Fibroblast of peridontal ligament (primary cell): ENCODE results near the gene ICAM2.
"Not testable (repeated sequence)": the region's sequence is repeated elsewhere in the genome, so short reads cannot be mapped to it uniquely, and the experiment has no call there.

ENCODE experiments used
- DNase-seq: peaks from one replicate; pipeline ENCODE4 v3.0.0-alpha.2; 2010; ENCODE audit errors: extremely low read depth

ICAM2 gene

DNA sequence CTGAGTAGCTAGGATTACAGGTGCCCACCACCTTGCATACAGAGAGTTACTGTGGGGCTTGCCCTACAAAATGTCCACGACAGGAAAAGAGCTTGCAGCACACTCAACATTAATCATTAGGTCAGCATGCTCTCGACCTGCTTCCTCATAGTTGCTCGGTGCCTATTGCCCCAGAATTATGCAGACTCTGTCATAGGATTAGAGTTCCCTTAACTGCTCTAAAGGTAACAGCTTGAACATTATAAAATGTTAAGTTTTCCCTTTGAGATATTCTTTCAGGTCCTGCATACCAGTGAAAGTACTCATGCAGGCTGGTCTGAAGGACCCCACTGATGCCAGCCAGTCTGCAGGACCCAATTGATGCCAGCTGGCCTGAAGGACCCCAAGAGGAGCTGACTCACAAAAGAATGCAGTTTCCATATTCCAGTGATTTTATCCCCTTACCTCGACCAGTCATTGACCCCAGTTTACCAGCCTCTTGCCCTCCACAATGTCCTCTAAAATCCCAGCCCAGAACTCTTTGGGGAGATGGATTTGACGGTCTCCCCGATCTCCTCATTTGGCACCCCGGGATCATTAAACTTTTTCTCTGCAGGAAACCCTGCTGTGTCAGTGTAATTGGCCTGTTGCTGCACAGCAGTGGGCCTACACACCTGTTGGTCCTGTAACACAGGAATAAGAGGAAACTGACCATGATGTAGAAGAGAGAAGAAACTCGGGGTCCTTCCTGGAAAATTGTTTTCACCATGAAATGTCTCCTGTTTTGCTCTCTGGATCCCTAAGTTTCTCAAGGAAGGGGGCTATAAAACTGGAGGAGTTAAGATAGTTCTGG, 10.6 kb downstream of the ICAM2 start:
- no peak for DNase-seq

- DNase-seq = no peak
Measured at GRCh38 chr17:64008830-64009229, 11.6 kb downstream of the ICAM2 start.

GRCh38 chr17:64008346-64008745, 12.1 kb downstream of the ICAM2 start:
- no peak for DNase-seq

- DNase-seq = no peak
Measured at GRCh38 chr17:64007838-64008282, 12.6 kb downstream of the ICAM2 start.

GRCh38 chr17:64007089-64007837, 13.2 kb downstream of the ICAM2 start:
- not testable (repeated sequence) for DNase-seq

DNA sequence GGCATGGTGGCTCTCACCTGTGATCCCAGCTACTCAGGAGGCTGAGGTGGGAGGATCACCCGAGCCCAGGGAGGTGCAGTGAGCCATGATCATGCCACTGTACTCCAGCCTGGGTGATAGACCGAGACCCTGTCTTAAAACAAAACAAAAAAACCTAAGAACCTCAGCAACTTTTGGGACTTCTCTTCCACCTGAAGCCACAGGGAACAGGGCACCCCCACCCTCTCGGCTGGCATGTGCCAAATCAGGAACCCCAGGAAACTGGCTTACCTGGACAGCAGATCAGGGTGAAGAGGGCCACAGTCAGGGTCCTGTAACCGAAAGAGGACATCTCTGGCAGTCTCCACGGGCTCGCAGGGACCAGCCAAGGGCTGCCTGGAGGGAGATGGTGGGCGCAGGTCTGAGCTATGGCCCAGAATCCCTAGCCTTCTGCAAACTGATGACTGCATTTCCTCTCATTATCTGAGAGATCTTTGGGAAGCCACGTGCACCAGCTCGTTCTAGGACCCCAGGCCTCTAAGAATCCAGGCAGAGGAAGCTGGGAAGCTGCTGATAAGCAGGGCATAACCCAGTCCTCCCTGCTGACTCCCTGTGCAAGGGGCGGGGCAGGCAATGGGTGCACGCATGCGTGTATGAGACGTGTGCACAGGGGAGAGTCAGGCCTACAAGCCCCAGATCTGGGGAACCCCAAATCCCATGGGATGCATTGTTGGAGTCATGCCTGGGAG, 13.9 kb downstream of the ICAM2 start:
- peak; percentile 25 for DNase-seq

DNA sequence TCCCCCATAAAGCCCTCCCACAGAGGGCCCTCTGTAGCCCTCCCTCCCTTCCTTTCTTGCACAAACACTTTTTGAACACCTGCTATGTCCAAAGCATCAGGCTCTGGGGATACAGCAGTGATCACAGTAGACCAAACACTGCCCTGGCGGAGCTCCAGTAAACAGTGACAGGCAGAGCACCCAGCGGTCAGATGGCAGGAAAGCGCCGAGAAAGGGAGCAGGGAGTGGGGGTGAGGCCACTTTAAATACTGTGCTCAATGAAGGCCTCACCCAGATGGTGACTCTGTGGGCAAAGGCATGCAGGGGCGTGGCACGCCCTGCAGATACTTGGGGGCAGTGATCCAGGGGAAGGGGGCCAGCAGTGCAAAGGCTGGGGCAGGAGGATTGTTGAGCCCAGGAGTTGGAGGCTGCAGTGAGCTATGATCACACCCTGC, 14.7 kb downstream of the ICAM2 start:
- DNase-seq = no peak

DNA sequence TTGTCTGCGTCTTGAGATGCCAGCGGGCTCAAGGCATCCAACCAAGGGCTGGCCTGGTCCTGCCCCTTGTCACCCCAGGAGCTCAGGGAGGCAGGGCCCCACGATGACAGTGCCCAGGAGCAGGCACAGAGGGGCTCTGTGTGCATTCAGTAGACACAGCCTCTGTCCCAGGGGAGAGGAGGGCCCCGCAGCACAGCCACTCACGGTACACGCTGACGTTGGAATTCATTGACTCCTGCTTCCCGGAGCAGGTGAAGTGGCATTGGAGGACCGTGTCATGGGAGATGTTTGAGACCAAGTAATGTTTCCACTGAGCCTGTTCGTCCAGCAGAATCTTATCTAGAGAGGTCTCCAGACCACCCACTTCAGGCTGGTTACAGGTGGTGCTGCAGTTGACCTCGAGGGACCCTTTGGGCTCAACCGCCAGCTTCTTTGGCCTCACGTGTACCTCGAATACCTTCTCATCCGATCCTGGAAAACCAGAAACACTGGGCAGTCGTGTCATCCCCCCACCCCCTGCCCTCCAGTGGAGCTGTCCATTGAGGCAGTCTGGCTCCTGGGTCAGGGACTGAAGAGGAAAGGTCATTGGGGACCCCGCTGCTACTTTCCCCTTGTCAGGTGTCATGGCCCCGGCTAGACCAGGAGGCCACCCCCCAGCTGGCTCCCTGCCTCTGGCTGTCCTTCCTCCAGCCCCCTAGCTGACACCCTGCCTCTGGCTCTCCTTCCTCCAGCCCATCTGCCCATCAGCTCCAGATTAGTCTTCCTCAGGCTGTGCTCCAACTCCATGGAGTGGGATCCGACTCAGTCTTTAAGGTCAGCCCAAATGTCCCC, 15.3 kb downstream of the ICAM2 start:
- DNase-seq = no peak

GRCh38 chr17:64004218-64004770, 16.1 kb downstream of the ICAM2 start:
- no peak for DNase-seq

GRCh38 chr17:64003526-64004121, 16.8 kb downstream of the ICAM2 start:
- DNase-seq = no peak

GRCh38 chr17:64002658-64003525, 17.5 kb downstream of the ICAM2 start:
- no peak for DNase-seq

DNA sequence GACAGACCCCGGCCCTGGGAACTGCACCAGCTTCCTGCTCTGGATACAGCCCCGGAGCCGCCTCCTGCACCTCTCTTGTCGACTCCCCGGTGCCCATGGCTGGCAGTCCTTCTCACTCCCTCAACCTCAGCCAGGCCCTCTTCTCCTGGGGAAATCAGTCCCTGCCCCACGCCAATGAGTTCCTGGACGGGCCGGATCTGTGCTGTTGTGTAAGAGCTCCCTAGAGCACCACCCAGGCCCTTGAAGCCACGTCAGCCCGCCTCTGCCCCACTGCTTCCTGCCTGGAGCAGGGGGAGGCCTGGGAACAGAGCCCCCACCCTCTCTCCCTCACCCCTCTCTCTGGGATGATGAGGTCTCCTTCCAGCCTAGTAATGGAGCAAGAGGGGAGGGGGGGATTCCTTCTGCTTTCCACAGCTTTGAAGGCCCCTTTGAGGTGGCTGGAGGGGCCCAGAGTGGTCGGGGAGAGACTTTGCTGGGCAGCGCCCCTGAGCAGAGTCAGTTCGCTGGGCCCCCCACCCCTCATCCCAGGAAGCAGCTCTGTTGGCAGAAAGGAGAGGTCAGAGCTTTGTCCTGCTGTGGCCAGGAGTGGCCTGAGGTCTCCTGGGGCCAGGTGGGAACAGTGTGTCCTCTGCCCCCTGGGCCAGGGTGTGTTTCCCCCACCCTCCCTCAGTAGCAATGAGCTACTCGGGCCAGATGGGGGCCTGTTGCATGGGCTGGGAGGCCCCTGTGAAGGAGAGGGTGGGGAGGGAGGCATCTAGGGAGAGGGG, 18.5 kb downstream of the ICAM2 start:
- no peak for DNase-seq

- DNase-seq = no peak
Measured at GRCh38 chr17:64001091-64001579, 19.3 kb downstream of the ICAM2 start.

- DNase-seq = no peak
Measured at GRCh38 chr17:63999680-64000531, 20.5 kb downstream of the ICAM2 start.

- DNase-seq = no peak
Measured at GRCh38 chr17:63998721-63999679, 21.4 kb downstream of the ICAM2 start.

DNA sequence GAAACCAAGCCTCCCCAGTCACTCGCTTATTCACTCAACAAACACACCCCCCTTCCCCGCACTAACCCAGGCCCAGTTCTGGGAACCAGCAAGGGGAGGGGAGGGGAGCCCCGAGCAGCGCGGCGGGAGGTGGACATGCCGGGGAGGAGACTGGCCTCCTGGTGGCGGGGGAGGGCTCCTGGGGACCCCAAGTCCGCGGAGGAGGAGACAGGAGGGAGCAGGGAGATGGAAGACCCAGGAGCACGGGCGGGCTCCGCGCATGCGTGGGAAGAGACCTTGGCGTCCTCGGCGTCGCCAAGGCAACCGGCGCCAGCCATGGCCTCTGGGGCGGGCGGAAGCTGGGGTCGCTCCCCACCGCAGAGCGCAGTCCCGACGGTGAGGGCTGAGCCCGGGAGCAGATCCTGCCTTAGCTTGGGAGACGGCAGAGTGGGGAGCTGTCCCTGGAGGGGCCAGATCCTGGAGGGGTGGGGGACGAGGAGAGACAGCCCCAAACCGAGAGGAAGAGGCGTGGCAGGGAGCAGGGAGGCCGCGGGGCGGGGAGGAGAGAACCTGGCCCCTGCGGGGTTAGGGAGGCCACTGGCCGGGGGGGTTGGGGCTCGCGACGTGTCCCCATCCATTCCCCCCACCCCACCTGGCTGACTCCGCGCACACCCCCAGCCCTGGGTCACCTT, 22.2 kb downstream of the ICAM2 start, which contains the start of gene PRR29:
Gene PRR29 (plus strand): TSS at position 302 of the 671 bp plus-strand sequence. CDS start 14 bp downstream, at position 316.
- DNase-seq = peak; percentile 41
